Liver (tissue), 9 donors: ENCODE data around the gene FHL5. TPM values are rescaled to one million over a fixed set of nuclear protein-coding genes. Genes with fewer than 3 reads are reported as not detected.

ENCODE experiments used
- DNase-seq: peaks from one replicate; pipeline ENCODE4 v3.0.0-alpha.2; 2017; ENCODE audit warnings: low spot score
- H3K27ac ChIP-seq, 2 donors: one replicate each; pipeline ENCODE4 v1.7.0; 2013; ENCODE audit warnings: inconsistent platforms in 2 of 2, low read length in 2 of 2, control low read depth in 1 of 2, low read depth in 1 of 2, mild to moderate bottlenecking in 1 of 2
- H3K27me3 ChIP-seq, 4 donors: one replicate each; pipeline versions ENCODE4 v1.6.1 to v1.7.0; 2013; ENCODE audit warnings: low read length in 3 of 4, inconsistent platforms in 1 of 4, mild to moderate bottlenecking in 1 of 4, moderate library complexity in 1 of 4; ENCODE audit not compliant: control insufficient read depth in 4 of 4, insufficient read depth in 4 of 4
- H3K36me3 ChIP-seq, 4 donors: one replicate each; pipeline versions ENCODE4 v1.6.1 to v1.7.0; 2013; ENCODE audit warnings: low read length in 3 of 4, mild to moderate bottlenecking in 3 of 4, low read depth in 1 of 4, moderate library complexity in 1 of 4; ENCODE audit not compliant: control insufficient read depth in 4 of 4, insufficient read depth in 3 of 4
- H3K4me1 ChIP-seq, 4 donors: one replicate each; pipeline versions ENCODE4 v1.6.1 to v1.7.0; 2013; ENCODE audit warnings: low read length in 3 of 4, mild to moderate bottlenecking in 3 of 4, moderate library complexity in 1 of 4; ENCODE audit not compliant: control insufficient read depth in 4 of 4, insufficient read depth in 4 of 4
- H3K4me3 ChIP-seq, 3 donors: one replicate each; pipeline versions ENCODE4 v1.6.1 to v1.7.0; 2013; ENCODE audit warnings: low read length in 3 of 3, control low read depth in 1 of 3, low read depth in 1 of 3, mild to moderate bottlenecking in 1 of 3
- H3K9ac ChIP-seq, 2 donors: one replicate each; pipeline ENCODE4 v1.7.0; 2013; ENCODE audit warnings: low read length in 2 of 2, mild to moderate bottlenecking in 2 of 2, moderate library complexity in 2 of 2, control low read depth in 1 of 2, low read depth in 1 of 2
- H3K9me3 ChIP-seq, 4 donors: one replicate each; pipeline versions ENCODE4 v1.6.1 to v1.7.0; 2013; ENCODE audit warnings: low read length in 3 of 4; ENCODE audit not compliant: control insufficient read depth in 4 of 4
- EGR1 ChIP-seq, 2 donors: IDR thresholded peaks; 2 replicates each; pipeline ENCODE4 v1.6.1; 2016 to 2018; ENCODE audit warnings: antibody characterized with exemption in 2 of 2, low read depth in 2 of 2
- FOXA1 ChIP-seq: IDR thresholded peaks from 2 replicates; pipeline ENCODE4 v1.6.1; 2016; ENCODE audit warnings: antibody characterized with exemption
- FOXA2 ChIP-seq: IDR thresholded peaks from 2 replicates; pipeline ENCODE4 v1.6.1; 2016; ENCODE audit warnings: antibody characterized with exemption
- GABPA ChIP-seq, 2 donors: IDR thresholded peaks in 1 of 2; conservative IDR thresholded peaks in 1 of 2; 2 replicates each; pipeline ENCODE4 v1.6.1; 2016; ENCODE audit warnings: antibody characterized with exemption in 2 of 2, mild to moderate bottlenecking in 1 of 2, moderate library complexity in 1 of 2
- HNF4A ChIP-seq, 2 donors: conservative IDR thresholded peaks; 2 replicates each; pipeline ENCODE4 v1.6.1; 2016; ENCODE audit warnings: antibody characterized with exemption in 2 of 2, mild to moderate bottlenecking in 2 of 2
- NR2F2 ChIP-seq: IDR thresholded peaks from 2 replicates; pipeline ENCODE4 v1.6.1; 2016; ENCODE audit warnings: antibody characterized with exemption
- RAD21 ChIP-seq, 2 donors: IDR thresholded peaks; 2 replicates each; pipeline ENCODE4 v1.6.1; 2016; ENCODE audit warnings: antibody characterized with exemption in 2 of 2, mild to moderate bottlenecking in 2 of 2
- RXRA ChIP-seq, 2 donors: IDR thresholded peaks; 2 replicates each; pipeline ENCODE4 v1.6.1; 2017 to 2018; ENCODE audit warnings: antibody characterized with exemption in 2 of 2, mild to moderate bottlenecking in 1 of 2
- SP1 ChIP-seq: IDR thresholded peaks from 2 replicates; pipeline ENCODE4 v1.6.1; 2018; ENCODE audit warnings: antibody characterized with exemption, mild to moderate bottlenecking
- TAF1 ChIP-seq: conservative IDR thresholded peaks from 2 replicates; pipeline ENCODE4 v1.6.1; 2016; ENCODE audit warnings: antibody characterized with exemption, mild to moderate bottlenecking
- YY1 ChIP-seq: IDR thresholded peaks from 2 replicates; pipeline ENCODE4 v1.6.1; 2016; ENCODE audit warnings: antibody characterized with exemption, mild to moderate bottlenecking
- WGBS: extraction: QIAGEN DNeasy Blood & Tissue Kit; methylation state at CpG from one replicate; pipeline ENCODE4 v1.1.7; 2013; 5-methylcytosine and 5-hydroxymethylcytosine counted together
- polyA plus RNA-seq, 2 donors: library from polyadenylated mRNA; stranded (reverse) in 1 of 2; unstranded in 1 of 2; fragments of 200-250 nt in 1 of 2; fragments of >200 nt in 1 of 2; fragmentation: Nextera tagmentation in 1 of 2; extraction: Ambion mirVana in 1 of 2; gene quantifications; one replicate each; pipeline versions ENCODE4 v1.2.1 to v1.2.3, GENCODE V29; 2013 to 2015
- total RNA-seq, 2 donors: library from RNA; depleted of rRNA; stranded (reverse); fragments of >200 nt; gene quantifications; one replicate each; pipeline ENCODE4 v1.2.3, GENCODE V29; 2014
- TF ChIP-seq, protein P1 (sequence below): IDR thresholded peaks from 2 replicates; pipeline ENCODE4 v1.6.1; 2016; ENCODE audit warnings: antibody characterized with exemption
- TF ChIP-seq, protein P2 (sequence below): IDR thresholded peaks from 2 replicates; pipeline ENCODE4 v1.6.1; 2016; ENCODE audit warnings: antibody characterized with exemption
- TF ChIP-seq, protein P3 (sequence below): fragments of 150-350 bp; IDR thresholded peaks from 2 replicates; pipeline ENCODE4 v1.5.1; 2017; ENCODE audit warnings: improper control_type of control experiment, low read depth, low read length; ENCODE audit not compliant: missing input control
- TF ChIP-seq, protein P4 (sequence below): IDR thresholded peaks from 2 replicates; pipeline ENCODE4 v1.6.1; 2016; ENCODE audit warnings: antibody characterized with exemption, mild to moderate bottlenecking
- TF ChIP-seq, protein P5 (sequence below): IDR thresholded peaks from 2 replicates; pipeline ENCODE4 v1.6.1; 2016; ENCODE audit warnings: antibody characterized with exemption
- donor health status: healthy.
- donor health status: healthy.
- donor health status: healthy.
- donor health status: healthy.
- donor health status: healthy.

The FHL5 gene
- total and polyA plus RNA-seq, 4 donors, result 0.22 to 0.42 (median 0.33) TPM; not detected in 1

DNA sequence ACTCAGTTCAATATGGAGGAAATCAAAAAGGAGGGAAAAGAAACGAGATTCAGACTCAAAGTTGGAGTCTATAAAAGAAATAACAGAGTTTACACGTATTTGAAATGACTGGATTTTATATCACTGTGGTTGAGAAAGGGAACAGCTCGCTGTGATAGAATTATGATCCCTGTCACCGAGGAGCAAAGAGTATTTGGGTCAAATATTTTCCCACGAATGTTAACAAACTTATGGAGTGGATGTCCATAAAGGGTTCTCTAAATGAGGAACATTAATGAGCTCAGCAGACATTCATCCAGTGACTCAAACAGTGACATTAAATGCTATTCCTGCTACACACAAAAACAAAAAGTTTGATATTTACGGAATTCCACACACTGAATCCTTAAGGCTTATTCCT lies 57.9 kb downstream of the FHL5 start:
- no peak for TF ChIP-seq GABPA (IDR thresholded peaks at IDR 0.05 in 1 of 2, conservative IDR thresholded peaks at IDR 0.05 in 1 of 2)
- TF ChIP-seq FOXA2, result no peak
- no peak for TF ChIP-seq EGR1 (IDR thresholded peaks at IDR 0.05; ENCODE audit: low read depth in 2 of 2)
- TF ChIP-seq, protein P1, sequence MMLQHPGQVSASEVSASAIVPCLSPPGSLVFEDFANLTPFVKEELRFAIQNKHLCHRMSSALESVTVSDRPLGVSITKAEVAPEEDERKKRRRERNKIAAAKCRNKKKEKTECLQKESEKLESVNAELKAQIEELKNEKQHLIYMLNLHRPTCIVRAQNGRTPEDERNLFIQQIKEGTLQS, result no peak
- TF ChIP-seq, protein P2, sequence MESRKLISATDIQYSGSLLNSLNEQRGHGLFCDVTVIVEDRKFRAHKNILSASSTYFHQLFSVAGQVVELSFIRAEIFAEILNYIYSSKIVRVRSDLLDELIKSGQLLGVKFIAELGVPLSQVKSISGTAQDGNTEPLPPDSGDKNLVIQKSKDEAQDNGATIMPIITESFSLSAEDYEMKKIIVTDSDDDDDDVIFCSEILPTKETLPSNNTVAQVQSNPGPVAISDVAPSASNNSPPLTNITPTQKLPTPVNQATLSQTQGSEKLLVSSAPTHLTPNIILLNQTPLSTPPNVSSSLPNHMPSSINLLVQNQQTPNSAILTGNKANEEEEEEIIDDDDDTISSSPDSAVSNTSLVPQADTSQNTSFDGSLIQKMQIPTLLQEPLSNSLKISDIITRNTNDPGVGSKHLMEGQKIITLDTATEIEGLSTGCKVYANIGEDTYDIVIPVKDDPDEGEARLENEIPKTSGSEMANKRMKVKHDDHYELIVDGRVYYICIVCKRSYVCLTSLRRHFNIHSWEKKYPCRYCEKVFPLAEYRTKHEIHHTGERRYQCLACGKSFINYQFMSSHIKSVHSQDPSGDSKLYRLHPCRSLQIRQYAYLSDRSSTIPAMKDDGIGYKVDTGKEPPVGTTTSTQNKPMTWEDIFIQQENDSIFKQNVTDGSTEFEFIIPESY, result no peak
- TF ChIP-seq, protein P3, sequence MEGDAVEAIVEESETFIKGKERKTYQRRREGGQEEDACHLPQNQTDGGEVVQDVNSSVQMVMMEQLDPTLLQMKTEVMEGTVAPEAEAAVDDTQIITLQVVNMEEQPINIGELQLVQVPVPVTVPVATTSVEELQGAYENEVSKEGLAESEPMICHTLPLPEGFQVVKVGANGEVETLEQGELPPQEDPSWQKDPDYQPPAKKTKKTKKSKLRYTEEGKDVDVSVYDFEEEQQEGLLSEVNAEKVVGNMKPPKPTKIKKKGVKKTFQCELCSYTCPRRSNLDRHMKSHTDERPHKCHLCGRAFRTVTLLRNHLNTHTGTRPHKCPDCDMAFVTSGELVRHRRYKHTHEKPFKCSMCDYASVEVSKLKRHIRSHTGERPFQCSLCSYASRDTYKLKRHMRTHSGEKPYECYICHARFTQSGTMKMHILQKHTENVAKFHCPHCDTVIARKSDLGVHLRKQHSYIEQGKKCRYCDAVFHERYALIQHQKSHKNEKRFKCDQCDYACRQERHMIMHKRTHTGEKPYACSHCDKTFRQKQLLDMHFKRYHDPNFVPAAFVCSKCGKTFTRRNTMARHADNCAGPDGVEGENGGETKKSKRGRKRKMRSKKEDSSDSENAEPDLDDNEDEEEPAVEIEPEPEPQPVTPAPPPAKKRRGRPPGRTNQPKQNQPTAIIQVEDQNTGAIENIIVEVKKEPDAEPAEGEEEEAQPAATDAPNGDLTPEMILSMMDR, result no peak
- no peak for TF ChIP-seq SP1
- TF ChIP-seq HNF4A (conservative IDR thresholded peaks at IDR 0.05), result no peak
- no peak for TF ChIP-seq RAD21 (IDR thresholded peaks at IDR 0.05)
- TF ChIP-seq, protein P4, sequence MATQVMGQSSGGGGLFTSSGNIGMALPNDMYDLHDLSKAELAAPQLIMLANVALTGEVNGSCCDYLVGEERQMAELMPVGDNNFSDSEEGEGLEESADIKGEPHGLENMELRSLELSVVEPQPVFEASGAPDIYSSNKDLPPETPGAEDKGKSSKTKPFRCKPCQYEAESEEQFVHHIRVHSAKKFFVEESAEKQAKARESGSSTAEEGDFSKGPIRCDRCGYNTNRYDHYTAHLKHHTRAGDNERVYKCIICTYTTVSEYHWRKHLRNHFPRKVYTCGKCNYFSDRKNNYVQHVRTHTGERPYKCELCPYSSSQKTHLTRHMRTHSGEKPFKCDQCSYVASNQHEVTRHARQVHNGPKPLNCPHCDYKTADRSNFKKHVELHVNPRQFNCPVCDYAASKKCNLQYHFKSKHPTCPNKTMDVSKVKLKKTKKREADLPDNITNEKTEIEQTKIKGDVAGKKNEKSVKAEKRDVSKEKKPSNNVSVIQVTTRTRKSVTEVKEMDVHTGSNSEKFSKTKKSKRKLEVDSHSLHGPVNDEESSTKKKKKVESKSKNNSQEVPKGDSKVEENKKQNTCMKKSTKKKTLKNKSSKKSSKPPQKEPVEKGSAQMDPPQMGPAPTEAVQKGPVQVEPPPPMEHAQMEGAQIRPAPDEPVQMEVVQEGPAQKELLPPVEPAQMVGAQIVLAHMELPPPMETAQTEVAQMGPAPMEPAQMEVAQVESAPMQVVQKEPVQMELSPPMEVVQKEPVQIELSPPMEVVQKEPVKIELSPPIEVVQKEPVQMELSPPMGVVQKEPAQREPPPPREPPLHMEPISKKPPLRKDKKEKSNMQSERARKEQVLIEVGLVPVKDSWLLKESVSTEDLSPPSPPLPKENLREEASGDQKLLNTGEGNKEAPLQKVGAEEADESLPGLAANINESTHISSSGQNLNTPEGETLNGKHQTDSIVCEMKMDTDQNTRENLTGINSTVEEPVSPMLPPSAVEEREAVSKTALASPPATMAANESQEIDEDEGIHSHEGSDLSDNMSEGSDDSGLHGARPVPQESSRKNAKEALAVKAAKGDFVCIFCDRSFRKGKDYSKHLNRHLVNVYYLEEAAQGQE, result no peak
- no peak for TF ChIP-seq NR2F2
- TF ChIP-seq RXRA (IDR thresholded peaks at IDR 0.05), result no peak
- Histone ChIP-seq H3K27ac (no peak overlapping the region), H3K27me3 (no peaks in the 10 kb centered on the region), H3K4me3 (no peak overlapping the region), H3K36me3 (no peaks in the 10 kb centered on the region), H3K9ac (no peak overlapping the region), H3K9me3 (no peaks in the 10 kb centered on the region), H3K4me1 (no peaks in the 10 kb centered on the region)
- WGBS, result 60% methylated on average over 6 of the region's 6 CpGs
- no peak for DNase-seq

DNA sequence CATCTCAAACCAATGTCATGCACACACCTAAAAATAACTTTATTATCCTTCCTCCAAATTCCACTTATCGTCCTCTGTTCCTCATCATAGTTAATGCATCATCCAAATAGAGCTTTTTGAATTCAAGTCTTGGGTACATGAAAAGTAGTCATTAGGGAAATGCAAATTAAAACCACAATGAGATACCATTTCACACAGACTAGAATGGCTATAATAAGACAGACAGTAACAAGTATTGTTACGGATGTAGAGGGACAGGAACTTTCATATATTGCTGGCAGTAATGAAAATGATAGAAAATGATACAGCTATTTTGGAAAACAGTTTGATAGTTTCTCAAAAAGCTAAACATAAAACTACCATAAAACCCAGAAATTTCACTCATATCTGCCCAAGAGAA lies 59.1 kb downstream of the FHL5 start:
- WGBS, result 57% methylated on average over 2 of the region's 2 CpGs
- Histone ChIP-seq H3K36me3 (no peaks in the 10 kb centered on the region), H3K4me1 (no peaks in the 10 kb centered on the region), H3K27me3 (no peaks in the 10 kb centered on the region), H3K9me3 (no peaks in the 10 kb centered on the region), H3K27ac (no peak overlapping the region), H3K9ac (no peak overlapping the region), H3K4me3 (no peak overlapping the region)
- DNase-seq, result no peak
- TF ChIP-seq FOXA1, result no peak
- TF ChIP-seq EGR1 (IDR thresholded peaks at IDR 0.05; ENCODE audit: low read depth in 2 of 2), result no peak
- TF ChIP-seq, protein P4, result no peak
- no peak for TF ChIP-seq TAF1
- TF ChIP-seq, protein P3, result no peak
- TF ChIP-seq RAD21 (IDR thresholded peaks at IDR 0.05), result no peak
- TF ChIP-seq FOXA2, result no peak
- TF ChIP-seq YY1, result no peak
- no peak for TF ChIP-seq SP1
- TF ChIP-seq RXRA (IDR thresholded peaks at IDR 0.05), result no peak
- TF ChIP-seq, protein P5, sequence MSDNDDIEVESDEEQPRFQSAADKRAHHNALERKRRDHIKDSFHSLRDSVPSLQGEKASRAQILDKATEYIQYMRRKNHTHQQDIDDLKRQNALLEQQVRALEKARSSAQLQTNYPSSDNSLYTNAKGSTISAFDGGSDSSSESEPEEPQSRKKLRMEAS, result no peak
- no peak for TF ChIP-seq GABPA (IDR thresholded peaks at IDR 0.05 in 1 of 2, conservative IDR thresholded peaks at IDR 0.05 in 1 of 2)
